ENCODE measurements around the gene KAT7.
"Not testable (repeated sequence)": the region's sequence is repeated elsewhere in the genome, so short reads cannot be mapped to it uniquely, and the experiment has no call there.

Gene KAT7

GRCh38 chr17:49788478-49789242, at the start of gene KAT7:
TSS of gene KAT7 (plus strand) at chr17:49788681. CDS start at chr17:49788835, 154 bp downstream.
- DNase-seq = peak; percentile 97 to 99

GRCh38 chr17:49739641-49740271, 48.7 kb upstream of the KAT7 start:
- peak; percentile 82 to 89 for DNase-seq

- DNase-seq = no peak
Measured at GRCh38 chr17:49741009-49741691, 47.3 kb upstream of the KAT7 start.

- no peak for DNase-seq
Measured at GRCh38 chr17:49741692-49742076, 46.8 kb upstream of the KAT7 start.

- no peak for DNase-seq
Measured at GRCh38 chr17:49742166-49742638, 46.3 kb upstream of the KAT7 start.

GRCh38 chr17:49745175-49746139, 43.0 kb upstream of the KAT7 start:
- no peak for DNase-seq

GRCh38 chr17:49746791-49747490, 41.5 kb upstream of the KAT7 start:
- peak; percentile 29 to 38 for DNase-seq

- DNase-seq = no peak
Measured at GRCh38 chr17:49747632-49748031, 40.8 kb upstream of the KAT7 start.

GRCh38 chr17:49748223-49748622, 40.3 kb upstream of the KAT7 start:
- DNase-seq = no peak

GRCh38 chr17:49748791-49749190, 39.7 kb upstream of the KAT7 start:
- DNase-seq = peak; percentile 42

GRCh38 chr17:49749730-49750129, 38.8 kb upstream of the KAT7 start:
- DNase-seq = no peak

GRCh38 chr17:49752508-49752907, 36.0 kb upstream of the KAT7 start:
- no peak for DNase-seq

GRCh38 chr17:49753959-49754391, 34.5 kb upstream of the KAT7 start:
- no peak for DNase-seq

GRCh38 chr17:49755663-49756283, 32.7 kb upstream of the KAT7 start:
- no peak for DNase-seq

- DNase-seq = no peak
Measured at GRCh38 chr17:49756323-49757150, 31.9 kb upstream of the KAT7 start.

- DNase-seq = no peak
Measured at GRCh38 chr17:49757151-49757777, 31.2 kb upstream of the KAT7 start.

GRCh38 chr17:49758464-49759010, 29.9 kb upstream of the KAT7 start:
- DNase-seq = not testable (repeated sequence)

GRCh38 chr17:49759203-49759602, 29.3 kb upstream of the KAT7 start:
- DNase-seq = no peak

GRCh38 chr17:49760296-49760695, 28.2 kb upstream of the KAT7 start:
- no peak for DNase-seq

Data from activated CD4-positive, alpha-beta T cell treated with anti-CD3 and anti-CD28 coated beads for 4 hours (primary cell).